ENCODE results near the gene TAC4.

TAC4 gene

DNA sequence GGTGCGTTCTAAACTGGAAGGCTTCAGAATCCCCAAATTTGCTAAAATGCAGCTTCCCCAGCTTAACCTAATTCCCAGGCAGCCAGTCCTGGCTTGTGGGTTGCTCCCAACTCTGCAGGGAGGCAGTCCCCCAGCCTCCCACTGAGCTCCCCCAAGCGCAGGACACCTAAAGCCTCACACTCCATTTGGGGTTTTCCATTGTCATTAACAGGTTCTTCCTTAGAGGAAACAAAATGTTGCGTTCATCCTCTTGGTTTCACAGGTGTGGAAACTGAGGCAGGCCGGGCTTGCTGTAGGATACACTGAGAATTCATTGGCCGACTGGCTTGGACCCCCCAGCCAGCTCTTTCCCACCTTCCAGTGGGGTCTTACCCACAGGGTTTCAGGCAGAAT, 2.3 kb upstream of the TAC4 start:
- Histone ChIP-seq H3K27me3 (replicated peaks; ENCODE audit: control insufficient read depth, insufficient read depth, low read length) (no peaks in the 10 kb centered on the region; the same call in 1 of the 2 replicates), H3K36me3 (ENCODE audit: control insufficient read depth, insufficient read depth, low read length) (no peaks in the 10 kb centered on the region; the same call in 1 of the 2 replicates), H3K4me3 (replicated peaks; ENCODE audit: low read depth, low read length) (no peak overlapping the region)
- DNase-seq (ENCODE audit: extremely low read depth, insufficient read length) = no peak
- TF ChIP-seq, protein P1, sequence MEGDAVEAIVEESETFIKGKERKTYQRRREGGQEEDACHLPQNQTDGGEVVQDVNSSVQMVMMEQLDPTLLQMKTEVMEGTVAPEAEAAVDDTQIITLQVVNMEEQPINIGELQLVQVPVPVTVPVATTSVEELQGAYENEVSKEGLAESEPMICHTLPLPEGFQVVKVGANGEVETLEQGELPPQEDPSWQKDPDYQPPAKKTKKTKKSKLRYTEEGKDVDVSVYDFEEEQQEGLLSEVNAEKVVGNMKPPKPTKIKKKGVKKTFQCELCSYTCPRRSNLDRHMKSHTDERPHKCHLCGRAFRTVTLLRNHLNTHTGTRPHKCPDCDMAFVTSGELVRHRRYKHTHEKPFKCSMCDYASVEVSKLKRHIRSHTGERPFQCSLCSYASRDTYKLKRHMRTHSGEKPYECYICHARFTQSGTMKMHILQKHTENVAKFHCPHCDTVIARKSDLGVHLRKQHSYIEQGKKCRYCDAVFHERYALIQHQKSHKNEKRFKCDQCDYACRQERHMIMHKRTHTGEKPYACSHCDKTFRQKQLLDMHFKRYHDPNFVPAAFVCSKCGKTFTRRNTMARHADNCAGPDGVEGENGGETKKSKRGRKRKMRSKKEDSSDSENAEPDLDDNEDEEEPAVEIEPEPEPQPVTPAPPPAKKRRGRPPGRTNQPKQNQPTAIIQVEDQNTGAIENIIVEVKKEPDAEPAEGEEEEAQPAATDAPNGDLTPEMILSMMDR (IDR thresholded peaks at IDR 0.05; ENCODE audit: insufficient read depth, low read length, poor library complexity, severe bottlenecking) = no peak

- DNase-seq (ENCODE audit: extremely low read depth, insufficient read length) = no peak
- no peak overlapping the region for H3K4me3 ChIP-seq (replicated peaks; ENCODE audit: low read depth, low read length)
- TF ChIP-seq, protein P1 (IDR thresholded peaks at IDR 0.05; ENCODE audit: insufficient read depth, low read length, poor library complexity, severe bottlenecking) = no peak
- no peaks in the 10 kb centered on the region; the same call in 1 of the 2 replicates for H3K27me3 ChIP-seq (replicated peaks; ENCODE audit: control insufficient read depth, insufficient read depth, low read length)
- no peaks in the 10 kb centered on the region; the same call in 1 of the 2 replicates for H3K36me3 ChIP-seq (ENCODE audit: control insufficient read depth, insufficient read depth, low read length)
Measured at GRCh38 chr17:49848739-49849138, 870 bp upstream of the TAC4 start.

GRCh38 chr17:49846938-49847712, 744 bp downstream of the TAC4 start:
- H3K36me3 ChIP-seq (ENCODE audit: control insufficient read depth, insufficient read depth, low read length) = no peaks in the 10 kb centered on the region; the same call in 1 of the 2 replicates
- no peaks in the 10 kb centered on the region; the same call in 1 of the 2 replicates for H3K27me3 ChIP-seq (replicated peaks; ENCODE audit: control insufficient read depth, insufficient read depth, low read length)
- H3K4me3 ChIP-seq (replicated peaks; ENCODE audit: low read depth, low read length) = no peak overlapping the region
- TF ChIP-seq, protein P1 (IDR thresholded peaks at IDR 0.05; ENCODE audit: insufficient read depth, low read length, poor library complexity, severe bottlenecking) = no peak
- no peak for DNase-seq (ENCODE audit: extremely low read depth, insufficient read length)

DNA sequence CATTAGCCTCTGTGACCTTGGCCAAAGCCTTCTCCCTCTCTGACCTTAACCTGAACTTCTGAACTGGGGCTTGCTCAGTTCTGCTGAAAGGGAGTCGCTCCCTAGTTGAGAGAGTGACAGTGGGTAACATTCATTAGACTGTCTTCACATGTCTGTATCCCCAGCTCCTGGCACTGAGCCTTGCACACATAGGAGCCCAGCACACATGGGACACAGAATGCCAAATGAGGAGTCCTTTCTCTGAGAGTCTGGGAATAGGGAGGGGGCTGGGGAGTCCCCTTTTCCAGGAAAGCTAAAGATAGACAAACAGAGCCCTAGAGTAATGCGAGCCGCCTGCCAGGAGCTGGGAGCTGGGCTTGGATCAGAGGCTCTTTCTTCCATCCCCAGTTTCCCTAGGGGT, 2.5 kb downstream of the TAC4 start:
- Histone ChIP-seq H3K27me3 (replicated peaks; ENCODE audit: control insufficient read depth, insufficient read depth, low read length) (no peaks in the 10 kb centered on the region), H3K36me3 (ENCODE audit: control insufficient read depth, insufficient read depth, low read length) (no peaks in the 10 kb centered on the region; the same call in 1 of the 2 replicates), H3K4me3 (replicated peaks; ENCODE audit: low read depth, low read length) (no peak overlapping the region)
- TF ChIP-seq, protein P1 (IDR thresholded peaks at IDR 0.05; ENCODE audit: insufficient read depth, low read length, poor library complexity, severe bottlenecking) = no peak
- no peak for DNase-seq (ENCODE audit: extremely low read depth, insufficient read length)

- Histone ChIP-seq H3K36me3 (ENCODE audit: control insufficient read depth, insufficient read depth, low read length) (no peaks in the 10 kb centered on the region; the same call in none of the 2 replicates), H3K4me3 (replicated peaks; ENCODE audit: low read depth, low read length) (no peak overlapping the region), H3K27me3 (replicated peaks; ENCODE audit: control insufficient read depth, insufficient read depth, low read length) (no peaks in the 10 kb centered on the region)
- DNase-seq (ENCODE audit: extremely low read depth, insufficient read length) = no peak
- TF ChIP-seq, protein P1 (IDR thresholded peaks at IDR 0.05; ENCODE audit: insufficient read depth, low read length, poor library complexity, severe bottlenecking) = peak; percentile 62
Measured at GRCh38 chr17:49843774-49844350, 4.0 kb downstream of the TAC4 start.

All from GM06990 (cell line).